IMR-90 (cell line): ENCODE results near the gene ZNF835. TPM values are rescaled to one million over a fixed set of nuclear protein-coding genes. Genes with fewer than 3 reads are reported as not detected.

Experiments
- ATAC-seq: fragments of 200-7000 bp; cut with Tn5 transposase; 2 replicates; pipeline ENCODE4 v1.9.1; 2020; ENCODE audit warnings: low read depth, mild to moderate bottlenecking, moderate library complexity
- BruUV-seq: library from RNA; stranded (reverse); fragments of 400-500 nt; replicated peaks from 2 replicates; lab custom pipeline; 2021; lab: Mats Ljungman, UMichigan
- CTCF ChIA-PET: fragments of 300-600 bp; formaldehyde crosslinking; extraction: SDS; loops from one replicate; lab custom pipeline; 2021; ENCODE audit warnings: antibody characterized with exemption; lab: Yijun Ruan, JAX
- POLR2A ChIA-PET: fragments of 300-600 bp; sonication (Branson Sonifier 250); formaldehyde crosslinking; loops from one replicate; lab custom pipeline; 2022; ENCODE audit warnings: antibody characterized with exemption; ENCODE audit not compliant: unreplicated experiment; lab: Charles Lee
- DNase-seq: peaks from one replicate; pipeline ENCODE4 v3.0.0; 2013
- H2AFZ ChIP-seq: replicated peaks from 2 replicates; pipeline ENCODE3; 2013; ENCODE audit warnings: low read length, mild to moderate bottlenecking; ENCODE audit not compliant: poor library complexity
- H2AK5ac ChIP-seq: 2 replicates; pipeline ENCODE4 v1.6.1; 2013; ENCODE audit warnings: low read depth, low read length, inconsistent platforms
- H2AK9ac ChIP-seq: replicated peaks from 2 replicates; pipeline ENCODE3; 2013; ENCODE audit warnings: mild to moderate bottlenecking, low read depth, low read length, moderate library complexity; ENCODE audit not compliant: poor library complexity
- H2BK120ac ChIP-seq: 2 replicates; pipeline ENCODE4 v1.6.1; 2013; ENCODE audit warnings: low read depth, low read length, inconsistent platforms
- H2BK15ac ChIP-seq: 3 replicates; pipeline ENCODE4 v1.6.1; 2013; ENCODE audit warnings: low read depth, low read length, inconsistent platforms
- H2BK20ac ChIP-seq: 2 replicates; pipeline ENCODE4 v1.6.1; 2013; ENCODE audit warnings: low read depth, mild to moderate bottlenecking, inconsistent platforms, low read length, moderate library complexity
- H2BK5ac ChIP-seq: 2 replicates; pipeline ENCODE4 v1.6.1; 2013; ENCODE audit warnings: mild to moderate bottlenecking, low read depth, low read length, inconsistent platforms; ENCODE audit not compliant: poor library complexity, severe bottlenecking
- H3K14ac ChIP-seq: replicated peaks from 2 replicates; pipeline ENCODE4 v1.6.1; 2013; ENCODE audit warnings: low read depth, low read length, inconsistent platforms
- H3K18ac ChIP-seq: 2 replicates; pipeline ENCODE4 v1.6.1; 2013; ENCODE audit warnings: low read depth, low read length, control low read depth
- H3K23ac ChIP-seq: 2 replicates; pipeline ENCODE4 v1.6.1; 2013; ENCODE audit warnings: low read depth, low read length, inconsistent platforms
- H3K27ac ChIP-seq: 2 replicates; pipeline ENCODE4 v1.5.1; 2013; ENCODE audit warnings: mild to moderate bottlenecking, control low read depth, low read length; ENCODE audit not compliant: insufficient read depth
- H3K27me3 ChIP-seq: 2 replicates; pipeline ENCODE4 v1.6.1; 2013; ENCODE audit warnings: low read length; ENCODE audit not compliant: control insufficient read depth, insufficient read depth
- H3K36me3 ChIP-seq: 2 replicates; pipeline ENCODE4 v1.6.1; 2013; ENCODE audit warnings: low read length, mixed read lengths; ENCODE audit not compliant: control insufficient read depth, insufficient read depth
- H3K4ac ChIP-seq: 2 replicates; pipeline ENCODE4 v1.6.1; 2013; ENCODE audit warnings: low read depth, low read length, inconsistent platforms
- H3K4me1 ChIP-seq: 2 replicates; pipeline ENCODE4 v1.6.1; 2013; ENCODE audit warnings: low read length, mixed read lengths; ENCODE audit not compliant: control insufficient read depth, insufficient read depth
- H3K4me2 ChIP-seq: 2 replicates; pipeline ENCODE4 v1.6.1; 2013; ENCODE audit warnings: low read depth, mild to moderate bottlenecking, control low read depth, low read length, moderate library complexity
- H3K4me3 ChIP-seq: 2 replicates; pipeline ENCODE4 v1.5.1; 2013; ENCODE audit warnings: low read depth, mild to moderate bottlenecking, control low read depth, low read length, moderate library complexity; ENCODE audit not compliant: insufficient read depth
- H3K56ac ChIP-seq: 2 replicates; pipeline ENCODE4 v1.6.1; 2013; ENCODE audit warnings: low read length, inconsistent platforms; ENCODE audit not compliant: insufficient read depth; ENCODE audit errors: extremely low read depth
- H3K79me1 ChIP-seq, 2 experiments: 2 replicates each; pipeline ENCODE4 v1.6.1; 2013; ENCODE audit warnings: low read length in 2 of 2, inconsistent platforms in 1 of 2, low read depth in 1 of 2
- H3K9ac ChIP-seq: 2 replicates; pipeline ENCODE4 v1.6.1; 2013; ENCODE audit warnings: low read depth, low read length, control low read depth
- H3K9me1 ChIP-seq: 2 replicates; pipeline ENCODE4 v1.6.1; 2013; ENCODE audit warnings: low read length, inconsistent platforms; ENCODE audit not compliant: insufficient read depth
- H3K9me3 ChIP-seq: 2 replicates; pipeline ENCODE4 v1.6.1; 2013; ENCODE audit warnings: low read length; ENCODE audit not compliant: control insufficient read depth, insufficient read depth
- H4K20me1 ChIP-seq: 2 replicates; pipeline ENCODE4 v1.6.1; 2013; ENCODE audit warnings: low read length, inconsistent platforms; ENCODE audit not compliant: insufficient read depth
- H4K5ac ChIP-seq: 2 replicates; pipeline ENCODE4 v1.6.1; 2013; ENCODE audit warnings: mild to moderate bottlenecking, low read depth, low read length, control low read depth
- H4K8ac ChIP-seq, 2 experiments: 2 replicates each; pipeline ENCODE4 v1.6.1; 2013; ENCODE audit warnings: low read depth in 2 of 2, low read length in 2 of 2, control low read depth in 1 of 2, inconsistent platforms in 1 of 2
- H4K91ac ChIP-seq: 2 replicates; pipeline ENCODE4 v1.6.1; 2013; ENCODE audit warnings: low read depth, low read length, inconsistent platforms; ENCODE audit not compliant: insufficient read depth
- BHLHE40 ChIP-seq: fragments of 150-350 bp; IDR thresholded peaks from 2 replicates; pipeline ENCODE4 v1.6.1; 2016; ENCODE audit warnings: mild to moderate bottlenecking, low read depth, low read length
- CTCF ChIP-seq: conservative IDR thresholded peaks from 2 replicates; pipeline ENCODE4 v1.5.1; 2012; ENCODE audit warnings: mild to moderate bottlenecking, low read depth, low read length, improper control_type of control experiment
- WGBS, 2 experiments: methylation state at CpG; one replicate each; pipeline versions ENCODE4 v1.1.5 to v1.1.7; 2013; ENCODE audit warnings: missing lambda C conversion rate in 2 of 2; ENCODE audit not compliant: insufficient read length in 1 of 2; ENCODE audit errors: extremely low coverage in 2 of 2; 5-methylcytosine and 5-hydroxymethylcytosine counted together
- dilution Hi-C: fragments of 300-500 bp; cut with HindIII; formaldehyde crosslinking; loops from one replicate; pipeline ENCODE4 v1.14.3; 2018; ENCODE audit warnings: low sequenced_read_pairs; ENCODE audit not compliant: unreplicated experiment
- in situ Hi-C: fragments of 300-500 bp; cut with MboI; formaldehyde crosslinking; loops from 3 replicates; pipeline ENCODE4 v1.14.3; 2019; ENCODE audit warnings: low sequenced_read_pairs, inconsistent platforms, mixed read lengths
- intact Hi-C: fragments of 100-400 bp; cut with micrococcal nuclease; formaldehyde crosslinking; loops from 2 replicates; pipeline ENCODE4 v1.10.0; 2022
- polyA plus RNA-seq, 3 experiments: library from polyadenylated mRNA; depleted of rRNA; stranded (reverse); fragments of >200 nt; gene quantifications; 2 replicates each; pipeline ENCODE4 v1.2.3, GENCODE V29; 2012; ENCODE audit warnings: low replicate concordance in 1 of 3
- total RNA-seq: library from RNA; depleted of rRNA; stranded (reverse); fragments of >200 nt; gene quantifications from 2 replicates; pipeline ENCODE4 v1.2.3, GENCODE V29; 2012

The ZNF835 gene
- total and polyA plus RNA-seq, 2 of the 4 experiments (the other 2 are of a cell fraction), result not detected

- no peaks in the 10 kb centered on the region for H3K9me1 ChIP-seq
- peaks cover 26% of the 10 kb centered on the region for H3K9me3 ChIP-seq
- intact Hi-C loops, result no loop called here
- ATAC-seq (no peak), DNase-seq (no peak)
- ChIA-PET CTCF (interaction anchor here (0.6 kb wide), 2 partner anchors 15 to 16 kb away, joined by 3 to 4 read pairs; no protein-coding TSS in a partner anchor), POLR2A (no interaction called here)
- H3K4me2 ChIP-seq, result no peak overlapping the region
- H3K27me3 ChIP-seq, result no peaks in the 10 kb centered on the region
- no peak overlapping the region for H2BK15ac ChIP-seq
- no peak overlapping the region for H2BK120ac ChIP-seq
- no peak overlapping the region for H2BK5ac ChIP-seq
- H3K4ac ChIP-seq, result no peak overlapping the region
- H2AK5ac ChIP-seq, result no peak overlapping the region
- H4K5ac ChIP-seq, result no peak overlapping the region
- H3K36me3 ChIP-seq, result no peaks in the 10 kb centered on the region
- H3K56ac ChIP-seq, result no peak overlapping the region
- H3K14ac ChIP-seq, result no peak overlapping the region
- H2AFZ ChIP-seq, result no peak overlapping the region
- no peaks in the 10 kb centered on the region for H4K20me1 ChIP-seq
- H3K18ac ChIP-seq, result no peak overlapping the region
- H2AK9ac ChIP-seq, result no peak overlapping the region
- no peak overlapping the region for H3K23ac ChIP-seq
- no peaks in the 10 kb centered on the region for H3K79me1 ChIP-seq
- no peak overlapping the region for H4K8ac ChIP-seq
- dilution Hi-C loops, result no loop called here
- no peaks in the 10 kb centered on the region for H3K4me1 ChIP-seq
- no TSS peak for BruUV-seq
- no peak overlapping the region for H3K9ac ChIP-seq
- no peak overlapping the region for H3K4me3 ChIP-seq
- in situ Hi-C loops, result no loop called here
- TF ChIP-seq BHLHE40, result no peak
- TF ChIP-seq CTCF, result no peak
- H2BK20ac ChIP-seq, result no peak overlapping the region
- no peak overlapping the region for H4K91ac ChIP-seq
- no peak overlapping the region for H3K27ac ChIP-seq
- 20% methylated on average over 1 of the region's 9 CpGs; no CpG with 5 or more reads in 1 of the 2 experiments for WGBS, 2 experiments
These were observed 41.2 kb upstream of the ZNF835 start for GRCh38 chr19:56712611-56713276.
